Measurements from ENCODE around the gene CLRN3.

DNA sequence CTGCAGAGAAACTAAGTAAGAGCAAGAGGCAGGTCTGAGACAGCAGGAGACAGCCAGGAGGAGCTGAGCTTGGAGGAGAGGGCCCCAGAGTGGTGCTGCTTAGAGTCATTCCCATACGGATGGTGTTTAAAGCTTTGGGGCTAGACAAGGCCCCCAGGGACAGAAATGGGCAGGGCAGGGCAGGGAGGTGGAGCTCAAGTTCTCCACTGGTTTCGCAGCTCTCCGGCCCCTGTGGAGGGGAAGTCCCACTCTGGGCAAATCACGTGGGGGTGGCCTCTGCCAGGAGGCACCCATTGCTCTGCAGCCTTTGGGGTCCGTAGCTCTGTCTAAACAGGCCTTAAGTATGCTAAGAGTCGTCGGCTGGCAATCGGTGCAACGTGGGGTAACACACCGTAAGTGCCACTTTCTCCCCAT is 13.1 kb upstream of the CLRN3 start:
- no peak for TF ChIP-seq CTCF (conservative IDR thresholded peaks at IDR 0.05 in 1 of 2, IDR thresholded peaks at IDR 0.05 in 1 of 2; ENCODE audit: low read depth in 1 of 2, low read length in 2 of 2)
- TF ChIP-seq EZH2 (IDR thresholded peaks at IDR 0.05; ENCODE audit: low read length, missing control alignments) = no peak
